HEK293T (cell line): ENCODE data around the gene PFN2.

Experiments used
- CTCF ChIA-PET: fragments of 350-600 bp; formaldehyde crosslinking; extraction: SDS; loops from one replicate; lab custom pipeline; 2021; ENCODE audit warnings: antibody characterized with exemption, inconsistent platforms; lab: Yijun Ruan, JAX
- POLR2A ChIA-PET: fragments of 350-600 bp; formaldehyde crosslinking; extraction: SDS; loops from one replicate; lab custom pipeline; 2020; ENCODE audit warnings: antibody characterized with exemption, inconsistent platforms; lab: Yijun Ruan, JAX
- DNase-seq: peaks from one replicate; pipeline ENCODE4 v3.0.0; 2012; ENCODE audit warnings: mixed read lengths; ENCODE audit errors: extremely low spot score
- ARNT ChIP-seq: fragments of 450-650 bp; IDR thresholded peaks from 2 replicates; pipeline ENCODE4 v1.6.1; 2017; ENCODE audit warnings: mild to moderate bottlenecking
- BHLHE40 ChIP-seq: fragments of 450-650 bp; IDR thresholded peaks from 2 replicates; pipeline ENCODE4 v1.6.1; 2016; ENCODE audit warnings: mild to moderate bottlenecking, moderate library complexity, borderline replicate concordance
- CTBP1 ChIP-seq: fragments of 450-650 bp; IDR thresholded peaks from 2 replicates; pipeline ENCODE4 v1.6.1; 2016; ENCODE audit warnings: borderline replicate concordance
- ELF4 ChIP-seq: fragments of 450-650 bp; IDR thresholded peaks from 2 replicates; pipeline ENCODE4 v1.6.1; 2017; ENCODE audit warnings: antibody characterized with exemption
- FOXA1 ChIP-seq: fragments of 450-650 bp; IDR thresholded peaks from 2 replicates; pipeline ENCODE4 v1.6.1; 2016; ENCODE audit warnings: mild to moderate bottlenecking
- FOXK2 ChIP-seq: fragments of 450-650 bp; IDR thresholded peaks from 2 replicates; pipeline ENCODE4 v1.6.1; 2016; ENCODE audit warnings: mild to moderate bottlenecking
- FOXM1 ChIP-seq: fragments of 450-650 bp; IDR thresholded peaks from 2 replicates; pipeline ENCODE4 v1.6.1; 2017; ENCODE audit warnings: mild to moderate bottlenecking, borderline replicate concordance
- HDGF ChIP-seq: fragments of 450-650 bp; IDR thresholded peaks from 2 replicates; pipeline ENCODE4 v1.6.1; 2017; ENCODE audit warnings: antibody characterized with exemption, borderline replicate concordance
- L3MBTL2 ChIP-seq: fragments of 450-650 bp; conservative IDR thresholded peaks from 2 replicates; pipeline ENCODE4 v1.6.1; 2016; ENCODE audit warnings: mild to moderate bottlenecking
- LEF1 ChIP-seq: fragments of 450-650 bp; IDR thresholded peaks from 2 replicates; pipeline ENCODE4 v1.6.1; 2017; ENCODE audit warnings: mild to moderate bottlenecking, borderline replicate concordance
- NFRKB ChIP-seq: fragments of 450-650 bp; IDR thresholded peaks from 2 replicates; pipeline ENCODE4 v1.6.1; 2016; ENCODE audit warnings: mild to moderate bottlenecking, moderate library complexity
- SP1 ChIP-seq: fragments of 450-650 bp; IDR thresholded peaks from 2 replicates; pipeline ENCODE4 v1.6.1; 2017
- SUZ12 ChIP-seq: fragments of 450-650 bp; IDR thresholded peaks from 2 replicates; pipeline ENCODE4 v1.6.1; 2016; ENCODE audit warnings: mild to moderate bottlenecking
- TARDBP ChIP-seq: fragments of 450-650 bp; IDR thresholded peaks from 2 replicates; pipeline ENCODE4 v1.6.1; 2016
- ZNF384 ChIP-seq: fragments of 450-650 bp; IDR thresholded peaks from 2 replicates; pipeline ENCODE4 v1.6.1; 2016
- TF ChIP-seq, protein P1 (sequence below): fragments of 450-650 bp; IDR thresholded peaks from 2 replicates; pipeline ENCODE4 v1.6.1; 2016

PFN2 gene

GRCh38 chr3:149967086-149967685, 3.5 kb downstream of the PFN2 start:
- ChIA-PET POLR2A (interaction anchor here (1.0 kb wide), 1 partner anchor 217 kb away, joined by 3 read pairs; no protein-coding TSS in a partner anchor), CTCF (interaction anchor here (0.5 to 2.2 kb wide), 8 partner anchors 9 to 454 kb away, joined by 3 to 20 read pairs (median 4); no protein-coding TSS in a partner anchor)
- no peak for TF ChIP-seq SP1
- no peak for DNase-seq

- ChIA-PET CTCF (no interaction called here), POLR2A (no interaction called here)
- TF ChIP-seq SP1 (no peak), FOXA1 (no peak), HDGF (no peak), ELF4 (no peak), TARDBP (no peak), FOXK2 (no peak), ARNT (no peak)
- DNase-seq, result no peak
Observed at GRCh38 chr3:149965278-149965677, 5.4 kb downstream of the PFN2 start.

DNA sequence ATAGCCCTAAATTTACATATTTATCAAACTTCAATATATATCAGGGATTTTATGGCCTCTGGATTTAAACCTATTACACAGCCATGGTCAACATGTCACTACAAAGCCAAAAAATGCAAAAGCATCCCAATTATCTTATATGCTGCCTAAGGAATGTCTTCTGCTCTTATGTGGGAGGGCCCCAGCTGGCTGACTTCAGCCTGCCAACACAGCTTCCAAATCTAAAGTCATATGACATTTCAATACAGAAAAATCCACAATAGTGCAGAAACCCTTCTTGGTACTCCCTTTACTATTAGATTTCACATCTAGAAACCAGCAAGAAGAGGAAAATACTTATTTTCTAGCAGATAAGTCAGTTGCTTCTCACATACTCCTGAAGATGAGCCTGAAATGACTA, 6.4 kb downstream of the PFN2 start:
- no peak for DNase-seq
- ChIA-PET POLR2A (no interaction called here), CTCF (no interaction called here)
- TF ChIP-seq L3MBTL2, result no peak

- no peak for DNase-seq
- ChIA-PET POLR2A (no interaction called here), CTCF (interaction anchor here (0.6 to 1.3 kb wide), 3 partner anchors 211 to 275 kb away, joined by 3 read pairs; no protein-coding TSS in a partner anchor)
- TF ChIP-seq SP1 (no peak), FOXK2 (no peak), L3MBTL2 (no peak), TARDBP (no peak), LEF1 (no peak), SUZ12 (no peak), NFRKB (no peak), ARNT (no peak), BHLHE40 (no peak), FOXM1 (no peak), HDGF (no peak), ELF4 (no peak), FOXA1 (no peak), ZNF384 (no peak), CTBP1 (no peak)
- TF ChIP-seq, protein P1, sequence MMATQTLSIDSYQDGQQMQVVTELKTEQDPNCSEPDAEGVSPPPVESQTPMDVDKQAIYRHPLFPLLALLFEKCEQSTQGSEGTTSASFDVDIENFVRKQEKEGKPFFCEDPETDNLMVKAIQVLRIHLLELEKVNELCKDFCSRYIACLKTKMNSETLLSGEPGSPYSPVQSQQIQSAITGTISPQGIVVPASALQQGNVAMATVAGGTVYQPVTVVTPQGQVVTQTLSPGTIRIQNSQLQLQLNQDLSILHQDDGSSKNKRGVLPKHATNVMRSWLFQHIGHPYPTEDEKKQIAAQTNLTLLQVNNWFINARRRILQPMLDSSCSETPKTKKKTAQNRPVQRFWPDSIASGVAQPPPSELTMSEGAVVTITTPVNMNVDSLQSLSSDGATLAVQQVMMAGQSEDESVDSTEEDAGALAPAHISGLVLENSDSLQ, result no peak
Observed at GRCh38 chr3:149963485-149963884, 7.2 kb downstream of the PFN2 start.

- CTCF ChIA-PET, result no interaction called here
- POLR2A ChIA-PET, result no interaction called here
- DNase-seq, result no peak
- no peak for TF ChIP-seq HDGF
- no peak for TF ChIP-seq ZNF384
- no peak for TF ChIP-seq CTBP1
- no peak for TF ChIP-seq BHLHE40
- TF ChIP-seq FOXK2, result no peak
- TF ChIP-seq NFRKB, result no peak
- TF ChIP-seq SP1, result no peak
- no peak for TF ChIP-seq L3MBTL2
- no peak for TF ChIP-seq ARNT
- no peak for TF ChIP-seq SUZ12
- no peak for TF ChIP-seq FOXM1
- no peak for TF ChIP-seq LEF1
- no peak for TF ChIP-seq FOXA1
- TF ChIP-seq TARDBP, result no peak
Observed at GRCh38 chr3:149959443-149959842, 11.3 kb downstream of the PFN2 start.

GRCh38 chr3:149958171-149958796, 12.4 kb downstream of the PFN2 start:
- CTCF ChIA-PET, result interaction anchor here (1.3 to 1.4 kb wide), 2 partner anchors 9 to 21 kb away, joined by 5 to 6 read pairs; no protein-coding TSS in a partner anchor
- no peak for TF ChIP-seq FOXK2
- TF ChIP-seq TARDBP, result no peak
- no peak for TF ChIP-seq CTBP1
- TF ChIP-seq L3MBTL2, result no peak
- no peak for TF ChIP-seq NFRKB
- no peak for TF ChIP-seq FOXM1
- TF ChIP-seq SP1, result no peak
- no peak for TF ChIP-seq LEF1
- no peak for TF ChIP-seq FOXA1
- no peak for DNase-seq
- POLR2A ChIA-PET, result no interaction called here

DNA sequence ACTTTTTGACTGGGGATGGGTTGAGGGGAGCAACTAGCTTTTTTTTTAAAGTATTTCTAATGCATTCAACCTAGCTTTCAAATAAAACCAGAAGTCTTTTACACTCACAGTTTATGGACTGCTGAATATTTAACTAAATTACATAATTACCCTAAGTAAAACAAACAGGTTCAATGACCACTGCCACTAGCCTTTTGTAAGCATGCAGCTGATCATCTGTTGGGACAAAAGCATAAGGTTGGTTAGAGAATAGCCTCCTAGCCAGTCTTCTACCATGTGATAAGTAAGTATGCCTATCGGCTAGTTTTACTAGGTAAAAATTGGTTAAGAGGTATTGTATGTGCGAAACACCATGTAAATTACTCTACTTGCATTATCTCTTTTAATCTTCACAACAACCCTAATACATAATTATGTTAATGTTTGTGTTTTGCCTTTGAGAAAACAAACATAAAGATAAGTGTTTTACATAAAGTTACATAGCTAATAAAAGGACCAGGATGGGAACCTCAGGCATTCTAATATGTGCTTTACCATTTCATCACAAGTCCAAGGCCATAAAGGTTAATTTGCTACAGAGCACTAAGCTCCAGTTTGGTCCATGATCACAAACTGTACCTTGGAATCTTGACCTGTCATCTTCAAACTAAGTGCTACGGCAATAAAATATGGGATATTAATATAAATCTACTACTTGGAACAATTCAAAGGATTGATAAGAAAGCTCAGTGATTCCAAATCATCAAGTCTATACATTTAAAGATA, 13.2 kb downstream of the PFN2 start:
- POLR2A ChIA-PET, result no interaction called here
- CTCF ChIA-PET, result interaction anchor here (0.5 to 1.4 kb wide), 3 partner anchors 10 to 146 kb away, joined by 3 to 6 read pairs (median 5); no protein-coding TSS in a partner anchor

More for the DNA sequence above, 13.2 kb downstream of the PFN2 start:
- TF ChIP-seq SUZ12 (no peak), TARDBP (no peak), BHLHE40 (no peak)
- DNase-seq, result no peak
